ENCODE data around the gene RTN4RL1.

The RTN4RL1 gene

GRCh38 chr17:2025220-2025621 lies at the start of gene RTN4RL1:
RTN4RL1 (minus strand) TSS chr17:2025334; CDS start chr17:2024865, 469 bp downstream.
- DNase-seq (ENCODE audit: low read depth) = no peak

GRCh38 chr17:2074919-2075318 lies 49.8 kb upstream of the RTN4RL1 start:
- DNase-seq (ENCODE audit: low read depth) = no peak

GRCh38 chr17:2071455-2072281 lies 46.5 kb upstream of the RTN4RL1 start:
- no peak for DNase-seq (ENCODE audit: low read depth)

GRCh38 chr17:2071024-2071385 lies 45.9 kb upstream of the RTN4RL1 start:
- DNase-seq (ENCODE audit: low read depth) = no peak

- no peak for DNase-seq (ENCODE audit: low read depth)
Observed at GRCh38 chr17:2070241-2071023, 45.3 kb upstream of the RTN4RL1 start.

GRCh38 chr17:2068519-2069051 lies 43.5 kb upstream of the RTN4RL1 start:
- no peak for DNase-seq (ENCODE audit: low read depth)

- DNase-seq (ENCODE audit: low read depth) = no peak
Observed at GRCh38 chr17:2068031-2068518, 42.9 kb upstream of the RTN4RL1 start.

GRCh38 chr17:2067608-2068024 lies 42.5 kb upstream of the RTN4RL1 start:
- DNase-seq (ENCODE audit: low read depth) = no peak

GRCh38 chr17:2067048-2067561 lies 42.0 kb upstream of the RTN4RL1 start:
- DNase-seq (ENCODE audit: low read depth) = no peak

- no peak for DNase-seq (ENCODE audit: low read depth)
Observed at GRCh38 chr17:2065949-2066400, 40.8 kb upstream of the RTN4RL1 start.

GRCh38 chr17:2064980-2065785 lies 40.0 kb upstream of the RTN4RL1 start:
- no peak for DNase-seq (ENCODE audit: low read depth)

- DNase-seq (ENCODE audit: low read depth) = no peak
Observed at GRCh38 chr17:2064520-2064971, 39.4 kb upstream of the RTN4RL1 start.

- DNase-seq (ENCODE audit: low read depth) = no peak
Observed at GRCh38 chr17:2064147-2064489, 39.0 kb upstream of the RTN4RL1 start.

- no peak for DNase-seq (ENCODE audit: low read depth)
Observed at GRCh38 chr17:2063261-2064146, 38.4 kb upstream of the RTN4RL1 start.

GRCh38 chr17:2062571-2063183 lies 37.5 kb upstream of the RTN4RL1 start:
- DNase-seq (ENCODE audit: low read depth) = no peak

- DNase-seq (ENCODE audit: low read depth) = no peak
Observed at GRCh38 chr17:2061441-2061958, 36.4 kb upstream of the RTN4RL1 start.

GRCh38 chr17:2060681-2061440 lies 35.7 kb upstream of the RTN4RL1 start:
- no peak for DNase-seq (ENCODE audit: low read depth)

- no peak for DNase-seq (ENCODE audit: low read depth)
Observed at GRCh38 chr17:2060385-2060658, 35.2 kb upstream of the RTN4RL1 start.

Measured in HS-27A (cell line).